IPS-11a (cell line): ENCODE data around the gene CD9.

ENCODE experiments used
- H3K4me3 ChIP-seq: one replicate; pipeline ENCODE4 v1.5.1; 2013; ENCODE audit warnings: low read depth, low read length, control low read depth

Gene CD9

DNA sequence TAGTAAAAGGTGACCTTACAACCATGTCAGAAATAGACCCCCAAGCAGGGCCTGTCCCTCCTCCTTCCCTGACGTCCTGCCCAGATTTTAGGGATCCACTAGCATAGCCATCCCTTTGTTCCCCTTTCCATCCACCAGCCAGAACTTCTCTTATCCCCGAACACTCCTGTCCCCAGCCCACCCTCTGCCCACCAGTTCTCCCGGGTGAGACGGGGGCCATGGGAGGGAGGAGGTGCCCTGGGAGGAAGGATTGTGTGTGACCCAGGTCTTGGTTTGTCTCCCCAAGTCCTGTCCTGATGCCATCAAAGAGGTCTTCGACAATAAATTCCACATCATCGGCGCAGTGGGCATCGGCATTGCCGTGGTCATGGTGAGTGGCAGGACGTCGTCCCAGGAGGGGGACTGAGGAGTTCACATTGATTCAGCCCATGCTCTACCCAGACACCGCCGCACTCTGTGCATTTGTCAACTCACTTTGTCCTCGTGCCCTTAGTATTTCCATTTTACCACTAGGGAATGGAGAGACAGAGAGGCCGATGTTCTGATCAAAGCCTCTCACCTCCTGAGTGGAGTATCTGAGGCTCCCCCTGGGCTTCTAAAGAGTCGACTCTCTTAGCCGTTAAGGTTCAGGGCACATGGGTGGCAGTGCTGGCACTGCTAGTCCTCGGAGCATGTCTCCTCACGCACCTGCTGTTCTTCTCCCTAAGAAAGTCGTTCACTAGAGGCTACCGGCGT, 35.9 kb downstream of the CD9 start:
- H3K4me3 ChIP-seq: no peak overlapping the region

DNA sequence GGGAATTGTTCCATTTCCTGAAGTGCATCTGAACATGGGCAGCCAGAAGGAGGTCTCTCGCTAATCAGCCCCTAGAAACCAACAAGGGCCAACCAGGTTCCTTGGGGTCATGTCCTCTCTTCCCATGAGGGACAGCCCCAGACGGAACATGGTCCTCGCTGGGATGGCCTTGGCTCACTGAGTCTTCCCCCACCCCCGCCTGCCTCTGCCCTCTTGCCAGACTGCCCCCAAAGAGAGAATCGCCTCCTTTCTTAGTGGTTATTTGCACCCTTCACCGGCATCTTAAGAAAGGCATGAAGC, 36.4 kb downstream of the CD9 start:
- no peak overlapping the region for H3K4me3 ChIP-seq

GRCh38 chr12:6237830-6238229, 37.6 kb downstream of the CD9 start:
- H3K4me3 ChIP-seq: no peak overlapping the region

GRCh38 chr12:6238875-6239274, 38.7 kb downstream of the CD9 start:
- no peak overlapping the region for H3K4me3 ChIP-seq

DNA sequence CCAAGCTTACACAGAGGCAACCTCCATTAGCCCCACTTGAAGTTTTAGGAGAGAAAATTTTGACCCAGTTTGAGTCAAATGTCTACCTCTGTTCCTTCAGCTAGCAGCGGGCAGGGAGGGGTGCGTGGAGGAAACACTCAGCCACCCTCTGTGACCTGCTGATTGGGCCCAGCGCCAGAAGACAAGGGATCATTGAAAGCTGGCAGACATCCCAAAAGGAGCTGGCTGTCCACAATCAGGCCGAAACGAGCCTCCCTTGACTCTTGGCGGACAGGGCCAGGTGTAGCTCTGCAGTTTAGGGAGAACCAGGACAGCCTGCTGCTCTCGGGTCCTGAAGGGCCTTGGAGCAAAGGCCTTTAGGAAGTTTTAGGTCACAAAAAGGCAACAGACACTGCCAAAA, 41.3 kb downstream of the CD9 start:
- H3K4me3 ChIP-seq: no peak overlapping the region

DNA sequence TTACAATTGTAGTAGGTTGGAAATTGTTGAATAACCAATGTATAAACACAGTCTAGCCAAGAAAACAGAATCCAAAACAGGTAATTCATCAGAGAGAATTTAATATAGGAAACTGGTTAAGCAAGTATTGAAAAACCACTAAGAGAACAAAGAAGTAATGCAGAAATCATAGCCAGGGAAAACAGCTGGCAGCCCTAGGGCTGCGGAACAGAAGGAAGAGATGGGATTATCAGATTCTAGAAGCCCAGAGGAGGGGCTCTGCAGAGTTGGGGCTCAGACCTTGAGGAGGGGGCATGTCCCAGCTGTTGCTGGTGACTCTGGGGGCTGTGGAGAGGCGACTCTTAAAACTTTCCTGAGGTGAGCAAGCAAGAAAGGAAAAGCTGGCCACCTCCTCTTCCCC, 49.4 kb downstream of the CD9 start:
- no peak overlapping the region for H3K4me3 ChIP-seq

GRCh38 chr12:6250343-6250742, 50.1 kb downstream of the CD9 start:
- no peak overlapping the region for H3K4me3 ChIP-seq

DNA sequence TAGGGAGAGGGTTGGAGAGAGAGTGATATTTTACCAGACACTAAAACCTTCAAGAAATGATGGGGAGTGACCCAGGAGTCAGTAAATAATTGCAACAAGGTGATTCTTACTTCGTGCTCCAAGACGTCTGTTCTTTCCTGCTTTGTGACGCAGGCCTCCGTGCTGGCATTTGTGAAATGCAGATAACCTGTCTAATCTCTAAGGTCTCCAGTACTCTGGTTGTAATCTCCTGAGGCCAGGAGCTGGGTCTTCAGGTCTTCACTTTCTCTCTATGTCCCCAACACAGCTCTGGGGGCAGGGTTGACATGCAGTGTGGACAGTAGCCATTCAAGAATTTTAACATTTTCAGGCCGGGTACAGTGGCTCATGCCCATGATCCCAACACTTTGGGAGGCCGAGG, 53.1 kb downstream of the CD9 start:
- no peak overlapping the region for H3K4me3 ChIP-seq

GRCh38 chr12:6254491-6254890, 54.3 kb downstream of the CD9 start:
- H3K4me3 ChIP-seq: no peak overlapping the region

DNA sequence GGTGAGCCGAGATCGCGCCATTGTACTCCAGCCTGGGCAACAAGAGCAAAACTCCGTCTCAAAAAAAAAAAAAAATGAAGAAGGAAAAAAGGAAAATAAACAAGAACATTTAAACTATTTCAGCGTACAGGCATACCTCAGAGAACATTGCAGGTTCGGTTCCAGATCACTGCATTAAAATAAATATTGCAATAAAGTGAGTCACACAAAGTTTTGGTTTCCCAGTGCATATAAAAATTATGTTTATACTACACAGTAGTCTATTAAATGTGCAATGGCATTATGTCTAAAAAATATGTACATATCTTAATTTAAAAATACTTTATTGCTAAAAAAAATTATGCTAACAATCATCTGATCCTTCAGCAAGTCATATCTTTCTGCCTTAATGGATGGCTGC, 56.8 kb downstream of the CD9 start:
- H3K4me3 ChIP-seq: no peak overlapping the region

- no peak overlapping the region for H3K4me3 ChIP-seq
Observed at GRCh38 chr12:6262211-6262610, 62.0 kb downstream of the CD9 start.

- H3K4me3 ChIP-seq: no peak overlapping the region
Observed at GRCh38 chr12:6262623-6263022, 62.4 kb downstream of the CD9 start.

DNA sequence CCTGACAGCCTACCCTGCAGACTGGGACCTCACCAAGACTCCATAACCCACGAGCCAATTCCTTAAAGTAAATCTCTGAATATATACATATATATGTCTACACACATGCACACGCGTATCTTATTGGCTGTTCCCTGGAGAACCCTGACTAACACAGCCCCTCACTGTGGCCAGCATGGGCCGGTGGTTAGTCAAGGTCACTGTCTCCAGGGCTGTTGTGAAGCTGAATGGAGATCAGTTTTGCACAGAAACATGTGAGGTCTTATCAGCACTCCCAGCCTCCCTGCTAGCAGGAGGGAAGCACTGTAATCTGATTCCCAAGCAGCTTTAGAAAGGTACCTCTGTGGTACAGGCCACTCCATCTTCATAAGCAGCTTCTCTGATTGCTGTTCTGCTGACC, 63.7 kb downstream of the CD9 start:
- H3K4me3 ChIP-seq: no peak overlapping the region

DNA sequence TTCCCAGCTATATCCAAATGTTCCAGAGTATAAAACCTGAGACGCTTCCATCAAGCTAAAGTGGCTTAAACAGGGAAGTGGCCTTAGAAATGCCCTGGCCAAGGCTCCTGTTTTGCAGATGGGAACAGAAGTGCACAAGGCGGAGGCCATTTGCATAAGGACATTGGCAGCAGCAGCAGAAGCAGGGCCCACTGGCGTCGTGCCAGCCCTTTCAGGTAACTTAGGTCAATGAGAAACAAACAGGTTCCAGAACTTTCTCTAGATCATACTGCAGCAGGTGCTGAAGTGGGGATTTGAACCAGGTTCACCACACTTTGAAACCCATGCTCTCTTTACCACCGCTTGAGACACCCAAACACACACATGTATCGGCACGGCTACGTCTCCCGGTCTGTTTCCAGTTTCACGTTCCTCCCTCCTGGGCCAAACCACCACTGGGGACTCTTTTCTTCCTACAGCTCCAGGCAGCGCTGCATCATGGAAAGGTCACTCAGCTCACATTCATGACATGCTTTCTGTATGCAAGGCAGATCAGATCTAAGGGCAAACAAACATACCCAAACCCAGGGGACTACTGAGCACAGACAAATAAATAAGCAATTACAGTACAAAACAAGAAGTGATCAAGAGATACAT, 64.3 kb downstream of the CD9 start:
- H3K4me3 ChIP-seq: no peak overlapping the region

- no peak overlapping the region for H3K4me3 ChIP-seq
Observed at GRCh38 chr12:6265038-6265405, 64.8 kb downstream of the CD9 start.

DNA sequence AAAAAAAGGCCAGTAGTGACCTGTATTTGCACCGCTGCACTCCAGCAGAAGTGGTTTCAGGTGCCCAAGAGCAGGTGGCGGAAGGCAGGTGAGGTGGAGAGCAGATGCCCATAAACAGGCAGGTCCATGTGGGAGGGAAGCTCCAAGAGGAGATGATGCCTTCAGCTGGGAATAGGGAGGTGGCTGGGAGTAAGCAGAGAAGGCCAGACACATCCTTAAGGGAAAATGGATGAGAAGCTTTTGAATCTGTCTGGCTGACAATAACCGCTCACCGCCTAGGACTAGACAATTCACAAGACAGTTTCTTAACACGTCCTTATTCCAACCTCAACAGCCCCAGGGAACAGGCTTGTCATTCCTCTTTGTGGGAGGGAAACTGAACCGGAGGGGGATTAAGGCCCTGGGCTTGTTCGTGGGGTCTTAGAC, 66.4 kb downstream of the CD9 start:
- no peak overlapping the region for H3K4me3 ChIP-seq

GRCh38 chr12:6266971-6267721, 66.9 kb downstream of the CD9 start:
- no peak overlapping the region for H3K4me3 ChIP-seq

GRCh38 chr12:6268484-6269157, 68.4 kb downstream of the CD9 start:
- no peak overlapping the region for H3K4me3 ChIP-seq

DNA sequence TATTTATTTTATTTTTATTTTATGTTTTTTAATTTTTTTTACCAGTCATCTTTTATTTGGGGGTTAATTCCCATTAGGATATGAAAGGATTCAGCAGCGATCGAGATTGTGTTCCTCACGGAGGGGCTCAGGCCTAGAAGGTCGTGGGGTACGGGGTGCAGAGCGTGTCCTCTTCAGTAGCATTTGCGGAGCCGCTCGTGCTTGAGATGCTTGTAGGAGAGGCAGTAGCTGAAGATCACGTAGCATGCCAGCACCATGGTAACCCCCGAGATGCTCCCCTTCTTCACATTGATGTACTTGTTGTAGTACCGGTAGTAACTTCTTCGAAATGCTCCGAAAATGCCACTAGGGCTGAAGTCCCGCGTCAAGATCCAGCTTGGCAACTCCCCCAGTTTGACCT, 69.8 kb downstream of the CD9 start:
- H3K4me3 ChIP-seq: no peak overlapping the region

GRCh38 chr12:6271281-6271680, 71.1 kb downstream of the CD9 start:
- H3K4me3 ChIP-seq: no peak overlapping the region

- no peak overlapping the region for H3K4me3 ChIP-seq
Observed at GRCh38 chr12:6272300-6273204, 72.4 kb downstream of the CD9 start.
